Glomerular visceral epithelial cell (primary cell): Measurements from ENCODE around the gene PSMD11.

Experiments used
- DNase-seq: peaks from one replicate; pipeline ENCODE4 v3.0.0-alpha.2; 2016; ENCODE audit errors: extremely low spot score

Gene PSMD11

GRCh38 chr17:32490101-32490482 is 45.8 kb downstream of the PSMD11 start:
- no peak for DNase-seq

- no peak for DNase-seq
These were observed 47.3 kb downstream of the PSMD11 start for GRCh38 chr17:32491371-32492263.

DNA sequence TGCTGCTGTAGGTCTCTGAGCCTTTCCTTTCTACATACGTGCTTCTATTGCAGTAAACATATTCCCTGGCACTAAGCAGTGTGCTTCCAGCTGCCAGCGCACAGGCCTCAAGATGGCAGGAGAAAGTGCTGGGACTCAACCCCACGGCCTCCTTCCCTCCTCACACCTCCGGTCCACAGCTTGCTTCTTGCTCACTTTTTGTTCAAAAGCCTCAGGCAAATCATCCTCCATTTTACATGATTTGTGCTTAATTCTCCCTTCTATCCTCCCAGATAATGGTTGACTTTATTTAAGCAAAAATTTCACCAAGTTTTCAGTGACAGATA is 47.9 kb downstream of the PSMD11 start:
- DNase-seq, result no peak

- DNase-seq, result no peak
These were observed 48.5 kb downstream of the PSMD11 start for GRCh38 chr17:32492648-32493289.

DNA sequence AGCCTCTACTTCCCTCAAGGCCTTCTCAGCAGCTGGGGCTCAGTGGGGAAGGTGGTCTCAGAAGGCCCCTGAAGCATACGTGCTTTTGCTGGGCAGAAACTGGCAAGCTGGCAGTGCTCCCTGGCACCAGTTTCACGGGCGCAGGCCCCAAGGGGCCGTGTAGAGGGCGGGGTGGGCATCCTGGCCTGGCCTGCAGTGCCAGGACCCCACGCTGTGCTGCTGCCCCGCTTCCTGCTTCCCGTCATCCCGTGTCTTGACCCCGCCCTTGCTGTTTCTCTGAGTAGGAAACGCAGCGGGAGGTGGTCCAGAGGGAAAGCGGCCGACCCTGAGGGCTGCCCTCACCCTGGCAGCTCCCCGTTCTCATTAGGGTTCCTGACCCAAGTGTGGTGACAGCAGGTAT is 49.3 kb downstream of the PSMD11 start:
- DNase-seq, result no peak

DNA sequence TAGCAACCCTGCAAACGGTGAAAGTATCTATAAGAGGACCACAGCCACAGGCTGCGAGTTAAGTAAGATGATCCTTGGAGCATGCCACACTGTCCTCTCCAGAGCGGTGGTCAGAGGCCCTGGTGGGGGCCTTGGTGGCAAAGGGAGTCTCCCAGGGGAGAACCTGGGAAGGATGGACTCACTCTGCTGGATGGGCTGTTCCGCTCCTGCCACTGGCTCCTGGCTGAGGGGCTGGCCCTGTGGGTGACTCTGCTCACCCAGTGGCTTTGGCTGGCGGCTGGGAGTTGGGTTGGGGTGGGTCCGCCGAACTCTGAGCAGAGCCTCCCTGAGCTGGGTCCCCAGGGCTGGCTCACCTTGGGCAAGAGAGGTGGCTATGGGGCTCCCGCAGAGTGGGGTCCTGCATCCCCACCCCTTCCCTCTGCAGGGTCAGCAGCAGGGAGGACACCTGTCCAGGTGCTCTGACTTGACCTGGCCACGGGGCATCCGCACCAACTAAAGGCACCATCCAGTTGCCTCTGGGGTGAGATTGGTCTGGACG is 49.7 kb downstream of the PSMD11 start:
- no peak for DNase-seq

DNA sequence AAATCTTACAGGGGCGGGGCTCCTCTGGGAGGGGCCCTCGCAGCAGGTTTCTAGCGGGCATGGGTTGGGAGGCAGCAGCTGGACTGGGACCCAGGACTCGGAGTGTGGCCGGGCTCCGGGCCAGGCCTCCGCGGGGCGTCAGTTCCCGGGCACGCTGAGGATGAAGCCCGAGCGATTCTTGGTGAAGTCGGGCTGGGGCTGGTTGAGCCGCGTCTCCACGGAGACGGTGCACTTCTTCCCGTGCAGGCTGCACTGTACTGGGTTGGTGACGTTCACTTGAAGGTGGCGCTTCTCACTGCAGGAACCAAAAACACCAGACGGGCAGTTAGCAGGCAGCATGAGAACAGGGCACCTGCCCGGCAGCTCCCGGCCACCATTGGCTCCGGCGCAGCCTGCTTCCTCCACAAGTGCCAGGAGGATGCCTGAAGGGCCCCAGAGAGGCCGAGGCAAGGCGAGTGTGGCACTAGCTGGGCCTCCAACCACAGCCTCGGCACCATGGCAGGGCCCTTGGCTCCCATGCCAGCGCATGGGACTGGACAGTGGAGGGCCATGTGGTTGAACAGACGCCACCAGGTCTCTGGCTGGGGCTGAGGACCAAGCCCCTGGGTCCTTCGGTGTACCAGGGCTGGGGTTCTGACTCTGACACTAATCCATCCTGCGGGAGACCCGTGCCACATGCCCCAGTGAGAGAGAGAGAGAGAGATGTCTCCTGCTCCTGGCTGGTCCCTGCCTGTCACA is 50.5 kb downstream of the PSMD11 start:
- DNase-seq, result no peak

- DNase-seq, result peak; percentile 78
These were observed 51.3 kb downstream of the PSMD11 start for GRCh38 chr17:32495359-32496231.

DNA sequence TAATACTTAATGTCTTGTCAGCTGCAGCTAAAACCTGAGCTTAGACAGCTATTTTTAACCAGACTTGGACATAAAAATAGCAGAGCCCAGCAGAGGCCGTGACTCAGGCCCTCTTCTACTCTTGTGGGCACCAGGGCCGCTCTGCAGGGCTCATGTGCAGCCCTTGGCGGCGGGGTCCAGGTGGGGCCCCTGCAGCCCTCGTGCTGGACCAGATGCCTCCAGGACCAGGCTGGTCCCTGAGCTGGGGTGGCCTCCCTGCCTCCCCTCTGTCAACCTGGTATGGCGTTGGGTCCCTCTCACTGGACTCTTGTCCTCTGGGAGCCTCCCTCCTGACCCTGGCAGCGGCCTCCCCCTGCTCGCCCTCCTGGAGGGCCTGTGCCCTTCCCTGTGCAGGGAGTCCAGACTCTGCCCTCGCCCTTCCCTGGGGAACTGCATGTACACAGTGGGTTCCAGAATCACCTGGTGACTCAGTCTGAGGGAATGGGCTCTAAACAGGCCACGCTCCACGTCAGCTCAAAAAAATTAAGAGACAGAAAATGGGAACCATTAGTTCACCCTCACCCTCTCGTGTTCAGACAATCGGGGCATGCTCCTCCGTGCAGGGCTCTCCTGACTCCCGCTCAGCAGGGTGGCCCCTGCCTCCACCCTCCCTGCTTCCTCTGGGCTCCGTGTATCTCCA is 52.2 kb downstream of the PSMD11 start:
- peak; percentile 61 for DNase-seq

GRCh38 chr17:32497431-32498205 is 53.3 kb downstream of the PSMD11 start:
- no peak for DNase-seq

GRCh38 chr17:32498391-32498790 is 54.1 kb downstream of the PSMD11 start:
- DNase-seq, result no peak

- DNase-seq, result no peak
These were observed 57.7 kb downstream of the PSMD11 start for GRCh38 chr17:32502013-32502412.

- DNase-seq, result no peak
These were observed 58.4 kb downstream of the PSMD11 start for GRCh38 chr17:32502710-32503109.

GRCh38 chr17:32503251-32504165 is 59.2 kb downstream of the PSMD11 start:
- no peak for DNase-seq

DNA sequence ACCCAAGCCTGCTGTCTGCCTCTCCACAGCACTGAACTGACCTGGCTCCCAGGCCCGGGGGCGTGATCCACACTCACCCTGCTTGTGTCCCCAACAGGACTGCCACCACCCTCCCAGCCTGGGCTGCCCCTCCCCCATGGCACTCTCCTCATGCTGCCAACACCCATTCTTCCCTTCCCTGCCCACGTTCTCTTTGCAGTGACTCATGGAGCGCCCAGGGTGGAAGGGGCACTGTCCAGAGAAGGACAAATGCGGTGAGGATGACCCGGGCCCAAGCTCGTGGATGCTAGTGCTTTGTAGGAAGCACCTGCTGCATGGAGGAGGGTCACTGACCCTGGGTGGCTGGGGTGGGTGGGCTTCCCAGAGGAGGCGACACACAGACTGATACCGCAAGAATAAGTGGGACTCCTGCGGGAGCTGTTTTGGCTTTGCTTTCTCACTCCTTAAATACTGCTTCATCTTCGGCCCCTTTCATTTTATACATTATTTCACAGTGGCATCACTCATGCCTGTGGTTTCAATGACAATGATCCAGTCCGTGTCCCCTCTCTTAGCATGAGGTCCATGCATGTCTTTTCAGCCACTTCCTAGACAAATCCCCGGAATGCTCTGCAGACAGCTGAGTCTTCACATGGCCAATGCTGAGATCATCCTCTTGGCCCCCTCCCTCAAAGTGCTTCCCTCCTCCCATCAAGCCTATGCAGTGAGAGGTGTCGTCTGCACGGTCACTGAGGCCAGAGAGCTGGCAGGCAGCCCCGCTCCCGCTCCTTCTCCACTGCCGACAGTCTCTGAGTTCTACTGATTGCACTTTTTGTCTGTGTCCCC is 60.1 kb downstream of the PSMD11 start:
- no peak for DNase-seq

GRCh38 chr17:32508926-32509325 is 64.6 kb downstream of the PSMD11 start:
- no peak for DNase-seq

DNA sequence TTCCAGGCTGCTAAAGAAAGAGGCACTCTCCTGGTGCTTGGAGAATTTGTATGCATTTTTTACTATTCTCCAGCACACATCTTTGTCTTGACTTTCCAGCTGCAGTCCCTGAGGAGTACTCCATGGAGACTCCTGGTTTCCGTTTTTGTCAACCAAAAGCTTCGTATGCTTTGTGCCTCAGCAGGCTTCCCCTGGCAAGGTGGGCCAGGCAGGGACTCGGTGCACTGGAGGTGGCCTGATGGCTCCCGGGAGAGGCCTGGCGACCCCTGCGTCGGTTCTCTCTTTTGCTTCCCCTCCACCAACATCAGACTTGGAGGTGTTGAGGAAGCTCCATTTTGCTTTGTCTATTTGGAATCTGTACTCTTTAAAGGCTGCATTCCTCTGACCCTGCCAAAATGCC is 66.2 kb downstream of the PSMD11 start:
- no peak for DNase-seq

GRCh38 chr17:32512328-32512727 is 68.0 kb downstream of the PSMD11 start:
- no peak for DNase-seq
